ENCODE results near the gene C4orf54.

The C4orf54 gene

GRCh38 chr4:99690990-99691389 is 33.4 kb upstream of the C4orf54 start:
- Histone ChIP-seq H3K27ac (ENCODE audit: low read length, poor library complexity, severe bottlenecking) (no peak overlapping the region), H3K4me2 (ENCODE audit: low read length, poor library complexity, severe bottlenecking) (no peak overlapping the region), H2AFZ (ENCODE audit: low read depth, low read length) (no peak overlapping the region), H3K4me1 (ENCODE audit: control insufficient read depth, insufficient read depth, low read depth, low read length) (no peaks in the 10 kb centered on the region), H3K23ac (ENCODE audit: low read length in 2 of 2) (no peak overlapping the region), H3K4ac (ENCODE audit: low read depth in 1 of 2, low read length in 2 of 2) (no peak overlapping the region), H3K9me3 (ENCODE audit: control insufficient read depth, low read length) (peaks cover 13% of the 10 kb centered on the region), H3K4me3 (ENCODE audit: insufficient read depth in 1 of 2, low read depth in 1 of 2, low read length in 2 of 2) (no peak overlapping the region), H3K9ac (ENCODE audit: low read length) (no peak overlapping the region), H4K8ac (ENCODE audit: low read length) (no peak overlapping the region), H2AK5ac (ENCODE audit: low read length, severe bottlenecking) (no peak overlapping the region), H2BK5ac (ENCODE audit: low read depth, low read length, poor library complexity, severe bottlenecking) (no peak overlapping the region), H3K36me3 (ENCODE audit: control insufficient read depth in 1 of 2, insufficient read depth in 2 of 2, low read depth in 1 of 2, low read length in 2 of 2) (no peaks in the 10 kb centered on the region), H4K91ac (ENCODE audit: low read length) (no peak overlapping the region), H3K79me1 (replicated peaks; ENCODE audit: low read length, poor library complexity, severe bottlenecking) (no peaks in the 10 kb centered on the region), H2BK12ac (ENCODE audit: low read length in 2 of 2) (no peak overlapping the region), H2BK120ac (ENCODE audit: low read depth, low read length) (no peak overlapping the region), H3K14ac (ENCODE audit: low read length in 2 of 2) (no peak overlapping the region), H3K27me3 (ENCODE audit: control insufficient read depth in 1 of 2, insufficient read depth in 1 of 2, low read length in 2 of 2) (peaks cover 0 to 7% of the 10 kb centered on the region in 2 experiments), H3K18ac (ENCODE audit: low read depth in 1 of 2, low read length in 2 of 2) (no peak overlapping the region), H2BK15ac (ENCODE audit: low read depth, poor library complexity, severe bottlenecking) (no peak overlapping the region)
- DNase-seq: no peak

DNA sequence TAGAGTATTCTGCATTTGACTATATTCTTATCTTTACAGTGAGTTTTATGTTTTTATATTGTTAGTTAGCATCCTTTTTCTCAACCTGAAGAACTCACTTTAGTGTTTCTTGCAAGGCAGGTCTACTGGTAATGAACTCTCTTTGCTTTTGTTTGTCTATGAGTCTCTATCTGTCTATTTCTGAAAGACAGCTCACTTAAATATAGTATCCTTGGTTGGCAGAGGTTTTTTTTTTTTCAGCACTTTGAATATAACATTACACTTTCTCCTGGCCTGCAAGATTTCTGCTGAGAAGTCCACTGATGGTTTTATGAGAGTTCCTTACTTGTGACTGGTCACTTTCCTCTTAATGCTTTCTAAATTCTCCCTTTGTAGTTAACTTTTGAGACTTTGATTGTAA is 32.8 kb upstream of the C4orf54 start:
- Histone ChIP-seq H3K27ac (ENCODE audit: low read length, poor library complexity, severe bottlenecking) (no peak overlapping the region), H2BK120ac (ENCODE audit: low read depth, low read length) (no peak overlapping the region), H2BK5ac (ENCODE audit: low read depth, low read length, poor library complexity, severe bottlenecking) (no peak overlapping the region), H4K8ac (ENCODE audit: low read length) (no peak overlapping the region), H3K18ac (ENCODE audit: low read depth in 1 of 2, low read length in 2 of 2) (no peak overlapping the region), H3K9me3 (ENCODE audit: control insufficient read depth, low read length) (peaks cover 13% of the 10 kb centered on the region), H2AK5ac (ENCODE audit: low read length, severe bottlenecking) (no peak overlapping the region), H3K23ac (ENCODE audit: low read length in 2 of 2) (no peak overlapping the region), H2BK15ac (ENCODE audit: low read depth, poor library complexity, severe bottlenecking) (no peak overlapping the region), H2BK12ac (ENCODE audit: low read length in 2 of 2) (no peak overlapping the region), H2AFZ (ENCODE audit: low read depth, low read length) (no peak overlapping the region), H3K9ac (ENCODE audit: low read length) (no peak overlapping the region), H3K36me3 (ENCODE audit: control insufficient read depth in 1 of 2, insufficient read depth in 2 of 2, low read depth in 1 of 2, low read length in 2 of 2) (no peaks in the 10 kb centered on the region), H3K4me1 (ENCODE audit: control insufficient read depth, insufficient read depth, low read depth, low read length) (no peaks in the 10 kb centered on the region), H4K91ac (ENCODE audit: low read length) (no peak overlapping the region), H3K4ac (ENCODE audit: low read depth in 1 of 2, low read length in 2 of 2) (no peak overlapping the region), H3K27me3 (ENCODE audit: control insufficient read depth in 1 of 2, insufficient read depth in 1 of 2, low read length in 2 of 2) (peaks cover 0 to 7% of the 10 kb centered on the region in 2 experiments), H3K79me1 (replicated peaks; ENCODE audit: low read length, poor library complexity, severe bottlenecking) (no peaks in the 10 kb centered on the region), H3K14ac (ENCODE audit: low read length in 2 of 2) (no peak overlapping the region), H3K4me3 (ENCODE audit: insufficient read depth in 1 of 2, low read depth in 1 of 2, low read length in 2 of 2) (no peak overlapping the region), H3K4me2 (ENCODE audit: low read length, poor library complexity, severe bottlenecking) (no peak overlapping the region)
- no peak for DNase-seq

DNA sequence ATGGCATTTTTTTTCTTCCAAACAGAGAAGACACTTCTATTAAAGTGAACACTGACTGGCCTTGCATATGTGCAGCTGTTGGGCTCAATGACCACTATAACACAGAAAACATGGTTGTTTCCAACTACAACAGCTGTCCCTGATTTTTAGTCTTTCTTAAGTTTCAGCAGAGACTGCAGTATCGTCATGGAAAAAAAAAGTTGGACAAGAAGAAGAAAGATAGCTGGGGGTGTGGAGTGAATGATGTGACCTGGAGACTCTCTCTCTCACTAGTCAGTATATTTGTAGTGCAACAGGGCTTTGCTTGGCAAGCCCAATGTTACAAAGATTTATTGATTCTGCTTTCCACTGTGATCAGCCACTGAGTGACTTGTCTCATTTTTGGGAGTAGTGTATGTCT is 29.5 kb upstream of the C4orf54 start:
- H3K14ac ChIP-seq (ENCODE audit: low read length in 2 of 2): no peak overlapping the region
- H3K4me1 ChIP-seq (ENCODE audit: control insufficient read depth, insufficient read depth, low read depth, low read length): no peaks in the 10 kb centered on the region
- H3K36me3 ChIP-seq (ENCODE audit: control insufficient read depth in 1 of 2, insufficient read depth in 2 of 2, low read depth in 1 of 2, low read length in 2 of 2): no peaks in the 10 kb centered on the region
- no peak for DNase-seq
- H3K9me3 ChIP-seq (ENCODE audit: control insufficient read depth, low read length): peaks cover 13% of the 10 kb centered on the region
- H3K27me3 ChIP-seq (ENCODE audit: control insufficient read depth in 1 of 2, insufficient read depth in 1 of 2, low read length in 2 of 2): no peaks in the 10 kb centered on the region
- H3K9ac ChIP-seq (ENCODE audit: low read length): no peak overlapping the region
- H3K4me3 ChIP-seq (ENCODE audit: insufficient read depth in 1 of 2, low read depth in 1 of 2, low read length in 2 of 2): no peak overlapping the region
- H3K27ac ChIP-seq (ENCODE audit: low read length, poor library complexity, severe bottlenecking): no peak overlapping the region
- no peak overlapping the region for H3K4me2 ChIP-seq (ENCODE audit: low read length, poor library complexity, severe bottlenecking)
- 80% methylated on average over 1 of the region's 1 CpG for WGBS
- H2BK5ac ChIP-seq (ENCODE audit: low read depth, low read length, poor library complexity, severe bottlenecking): no peak overlapping the region
- no peak overlapping the region for H2BK12ac ChIP-seq (ENCODE audit: low read length in 2 of 2)
- no peak overlapping the region for H2BK15ac ChIP-seq (ENCODE audit: low read depth, poor library complexity, severe bottlenecking)
- no peak overlapping the region for H2AK5ac ChIP-seq (ENCODE audit: low read length, severe bottlenecking)
- H4K8ac ChIP-seq (ENCODE audit: low read length): no peak overlapping the region
- no peak overlapping the region for H4K91ac ChIP-seq (ENCODE audit: low read length)
- no peak overlapping the region for H3K4ac ChIP-seq (ENCODE audit: low read depth in 1 of 2, low read length in 2 of 2)
- H3K23ac ChIP-seq (ENCODE audit: low read length in 2 of 2): no peak overlapping the region
- H3K79me1 ChIP-seq (replicated peaks; ENCODE audit: low read length, poor library complexity, severe bottlenecking): no peaks in the 10 kb centered on the region
- no peak overlapping the region for H2BK120ac ChIP-seq (ENCODE audit: low read depth, low read length)
- no peak overlapping the region for H3K18ac ChIP-seq (ENCODE audit: low read depth in 1 of 2, low read length in 2 of 2)
- H2AFZ ChIP-seq (ENCODE audit: low read depth, low read length): no peak overlapping the region

GRCh38 chr4:99685234-99685633 is 27.6 kb upstream of the C4orf54 start:
- no peak overlapping the region for H2AFZ ChIP-seq (ENCODE audit: low read depth, low read length)
- 85% methylated on average over 2 of the region's 2 CpGs for WGBS
- H3K79me1 ChIP-seq (replicated peaks; ENCODE audit: low read length, poor library complexity, severe bottlenecking): no peaks in the 10 kb centered on the region
- H4K8ac ChIP-seq (ENCODE audit: low read length): no peak overlapping the region
- no peaks in the 10 kb centered on the region for H3K4me1 ChIP-seq (ENCODE audit: control insufficient read depth, insufficient read depth, low read depth, low read length)
- H3K18ac ChIP-seq (ENCODE audit: low read depth in 1 of 2, low read length in 2 of 2): no peak overlapping the region
- no peak for DNase-seq
- no peak overlapping the region for H3K4ac ChIP-seq (ENCODE audit: low read depth in 1 of 2, low read length in 2 of 2)
- H2BK15ac ChIP-seq (ENCODE audit: low read depth, poor library complexity, severe bottlenecking): no peak overlapping the region
- no peak overlapping the region for H2AK5ac ChIP-seq (ENCODE audit: low read length, severe bottlenecking)
- peaks cover 0 to 5% of the 10 kb centered on the region in 2 experiments for H3K27me3 ChIP-seq (ENCODE audit: control insufficient read depth in 1 of 2, insufficient read depth in 1 of 2, low read length in 2 of 2)
- H3K4me3 ChIP-seq (ENCODE audit: insufficient read depth in 1 of 2, low read depth in 1 of 2, low read length in 2 of 2): no peak overlapping the region
- H3K9ac ChIP-seq (ENCODE audit: low read length): no peak overlapping the region
- H3K23ac ChIP-seq (ENCODE audit: low read length in 2 of 2): no peak overlapping the region
- no peak overlapping the region for H3K14ac ChIP-seq (ENCODE audit: low read length in 2 of 2)
- no peak overlapping the region for H2BK5ac ChIP-seq (ENCODE audit: low read depth, low read length, poor library complexity, severe bottlenecking)
- no peak overlapping the region for H2BK120ac ChIP-seq (ENCODE audit: low read depth, low read length)
- no peak overlapping the region for H2BK12ac ChIP-seq (ENCODE audit: low read length in 2 of 2)
- no peaks in the 10 kb centered on the region for H3K9me3 ChIP-seq (ENCODE audit: control insufficient read depth, low read length)
- H3K4me2 ChIP-seq (ENCODE audit: low read length, poor library complexity, severe bottlenecking): no peak overlapping the region
- no peak overlapping the region for H4K91ac ChIP-seq (ENCODE audit: low read length)
- no peak overlapping the region for H3K27ac ChIP-seq (ENCODE audit: low read length, poor library complexity, severe bottlenecking)
- H3K36me3 ChIP-seq (ENCODE audit: control insufficient read depth in 1 of 2, insufficient read depth in 2 of 2, low read depth in 1 of 2, low read length in 2 of 2): no peaks in the 10 kb centered on the region
